ENCODE measurements around the gene CTBP2. TPM values are rescaled to one million over a fixed set of nuclear protein-coding genes. Genes with fewer than 3 reads are reported as not detected.
A peak's percentile ranks its signal among the peaks of the same experiment; 100 is the strongest.

The CTBP2 gene
- total RNA-seq, 6 experiments from 2014 or later: 3.2 to 8.2 (median 5.4) TPM

GRCh38 chr10:125054216-125054615 lies 106.1 kb downstream of the CTBP2 start:
- DNase-seq (no peak), ATAC-seq (no peak)
- H3K36me3 ChIP-seq: no peaks in the 10 kb centered on the region
- H3K9me3 ChIP-seq: no peaks in the 10 kb centered on the region
- H3K4me1 ChIP-seq: peaks cover 0 to 2% (median 0%) of the 10 kb centered on the region in 4 donors
- no peak overlapping the region for H3K27ac ChIP-seq
- intact Hi-C loops (cut with DNase I): loop anchor here in 1 of 2 donors (10.0 kb wide), 1 partner anchor 59 kb away; no protein-coding TSS in a partner anchor
- TF ChIP-seq CTCF (IDR thresholded peaks at IDR 0.05): no peak
- no peak for TF ChIP-seq POLR2A (IDR thresholded peaks at IDR 0.05)
- 73% methylated on average over 3 of the region's 3 CpGs for WGBS (ENCODE audit: insufficient coverage, low coverage, low lambda C conversion rate, missing lambda C conversion rate)
- H3K4me3 ChIP-seq: no peak overlapping the region
- H3K27me3 ChIP-seq: no peaks in the 10 kb centered on the region

GRCh38 chr10:125052146-125052545 lies 108.2 kb downstream of the CTBP2 start:
- Histone ChIP-seq H3K4me3 (no peak overlapping the region), H3K9me3 (no peaks in the 10 kb centered on the region), H3K27me3 (no peaks in the 10 kb centered on the region), H3K36me3 (no peaks in the 10 kb centered on the region), H3K4me1 (peaks cover 0 to 3% (median 0%) of the 10 kb centered on the region in 4 donors), H3K27ac (no peak overlapping the region)
- intact Hi-C loops (cut with DNase I): loop anchor here in 1 of 2 donors (10.0 kb wide), 1 partner anchor 57 kb away; no protein-coding TSS in a partner anchor
- ATAC-seq (no peak), DNase-seq (no peak)
- 0% methylated on average over 1 of the region's 8 CpGs for WGBS (ENCODE audit: insufficient coverage, low coverage, low lambda C conversion rate, missing lambda C conversion rate)
- TF ChIP-seq CTCF (IDR thresholded peaks at IDR 0.05) (no peak), POLR2A (IDR thresholded peaks at IDR 0.05) (no peak)

- Histone ChIP-seq H3K4me3 (no peak overlapping the region), H3K4me1 (peaks cover 0 to 5% (median 0%) of the 10 kb centered on the region in 4 donors), H3K27ac (no peak overlapping the region), H3K9me3 (no peaks in the 10 kb centered on the region), H3K27me3 (no peaks in the 10 kb centered on the region), H3K36me3 (no peaks in the 10 kb centered on the region)
- WGBS (ENCODE audit: insufficient coverage, low coverage, low lambda C conversion rate, missing lambda C conversion rate): 72% methylated on average over 9 of the region's 14 CpGs
- DNase-seq: no peak
- ATAC-seq: no peak
- intact Hi-C loops (cut with DNase I): loop anchor here in 1 of 2 donors (10.0 kb wide), 1 partner anchor 56 kb away; no protein-coding TSS in a partner anchor
- TF ChIP-seq POLR2A (IDR thresholded peaks at IDR 0.05) (no peak), CTCF (IDR thresholded peaks at IDR 0.05) (no peak)
Measured at GRCh38 chr10:125050383-125050782, 110.0 kb downstream of the CTBP2 start.

GRCh38 chr10:125049216-125049881 lies 111.0 kb downstream of the CTBP2 start:
- DNase-seq: no peak
- Histone ChIP-seq H3K4me1 (peaks cover 0 to 5% (median 0%) of the 10 kb centered on the region in 4 donors), H3K27me3 (no peaks in the 10 kb centered on the region), H3K36me3 (no peaks in the 10 kb centered on the region), H3K27ac (no peak overlapping the region), H3K9me3 (no peaks in the 10 kb centered on the region), H3K4me3 (no peak overlapping the region)
- intact Hi-C loops (cut with DNase I): no loop called here
- peak in 3 of 4 donors; percentile 10 to 20 (median 17) for ATAC-seq
- 20% methylated on average over 7 of the region's 16 CpGs for WGBS (ENCODE audit: insufficient coverage, low coverage, low lambda C conversion rate, missing lambda C conversion rate)
- TF ChIP-seq POLR2A (IDR thresholded peaks at IDR 0.05): no peak
- no peak for TF ChIP-seq CTCF (IDR thresholded peaks at IDR 0.05)

All from right lobe of liver (tissue), 6 donors.